Measurements from ENCODE around the gene PAX5.
"Not testable (repeated sequence)": the region's sequence is repeated elsewhere in the genome, so short reads cannot be mapped to it uniquely, and the experiment has no call there.

Gene PAX5

GRCh38 chr9:37033682-37034304 is at the start of gene PAX5:
PAX5 (minus strand) TSS chr9:37034268; CDS start chr9:37034031, 237 bp downstream.
- no peak for FAIRE-seq

DNA sequence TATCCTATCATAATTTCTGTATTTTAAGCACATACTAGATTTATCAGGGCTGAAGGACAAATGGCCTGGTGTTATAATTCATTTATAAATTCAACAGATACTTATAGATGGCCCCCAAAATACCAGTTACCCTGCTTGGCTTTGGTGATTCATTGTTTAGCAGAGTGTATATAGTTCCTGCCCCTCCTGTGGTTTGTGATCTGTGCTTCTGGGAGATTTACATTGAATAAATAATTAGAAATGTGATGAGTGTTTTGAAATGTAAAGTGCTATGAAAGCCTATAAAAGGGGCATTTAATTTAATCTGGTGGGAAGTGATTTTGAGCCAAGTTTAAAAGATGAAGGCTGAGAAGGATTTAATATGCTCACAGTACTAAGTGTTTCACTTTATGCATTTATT is 49.6 kb upstream of the PAX5 start:
- FAIRE-seq = peak; percentile 60

More at GRCh38 chr9:37033682-37034304, at the start of gene PAX5:
- no peak for DNase-seq (ENCODE audit: insufficient read length, low spot score)

DNA sequence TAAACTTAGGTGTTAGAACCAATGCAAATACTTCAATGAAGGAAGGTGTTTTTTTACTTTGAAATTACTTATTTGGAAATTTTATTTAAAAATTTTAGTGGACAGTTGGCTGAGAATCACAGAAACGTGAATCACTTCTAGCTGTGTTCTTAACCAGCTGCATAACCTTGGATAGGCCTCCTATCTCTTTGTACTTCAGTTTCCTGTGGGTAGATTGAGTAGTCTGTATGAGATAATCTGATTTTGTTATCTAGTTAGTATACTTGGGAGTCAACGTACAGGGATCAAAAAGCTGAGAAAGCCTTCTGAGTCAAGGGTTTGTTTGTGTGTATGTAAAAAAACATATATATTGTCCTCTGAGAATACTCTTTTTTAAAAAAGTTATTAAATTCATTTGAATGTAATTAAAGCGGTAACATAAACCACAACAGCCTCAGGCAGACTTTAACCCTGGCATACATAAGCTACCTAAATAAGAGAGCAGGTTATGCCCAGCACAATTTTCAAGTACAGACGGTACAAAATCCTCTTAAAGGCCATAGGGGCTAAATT is 48.2 kb upstream of the PAX5 start:
- no peak for FAIRE-seq

More for the DNA sequence above, 49.6 kb upstream of the PAX5 start:
- DNase-seq (ENCODE audit: insufficient read length, low spot score) = no peak

GRCh38 chr9:37081507-37081906 is 47.4 kb upstream of the PAX5 start:
- DNase-seq (ENCODE audit: insufficient read length, low spot score); FAIRE-seq: not testable (repeated sequence)

More for the DNA sequence above, 48.2 kb upstream of the PAX5 start:
- DNase-seq (ENCODE audit: insufficient read length, low spot score) = no peak

GRCh38 chr9:37080165-37080628 is 46.1 kb upstream of the PAX5 start:
- FAIRE-seq; DNase-seq (ENCODE audit: insufficient read length, low spot score): not testable (repeated sequence)

DNA sequence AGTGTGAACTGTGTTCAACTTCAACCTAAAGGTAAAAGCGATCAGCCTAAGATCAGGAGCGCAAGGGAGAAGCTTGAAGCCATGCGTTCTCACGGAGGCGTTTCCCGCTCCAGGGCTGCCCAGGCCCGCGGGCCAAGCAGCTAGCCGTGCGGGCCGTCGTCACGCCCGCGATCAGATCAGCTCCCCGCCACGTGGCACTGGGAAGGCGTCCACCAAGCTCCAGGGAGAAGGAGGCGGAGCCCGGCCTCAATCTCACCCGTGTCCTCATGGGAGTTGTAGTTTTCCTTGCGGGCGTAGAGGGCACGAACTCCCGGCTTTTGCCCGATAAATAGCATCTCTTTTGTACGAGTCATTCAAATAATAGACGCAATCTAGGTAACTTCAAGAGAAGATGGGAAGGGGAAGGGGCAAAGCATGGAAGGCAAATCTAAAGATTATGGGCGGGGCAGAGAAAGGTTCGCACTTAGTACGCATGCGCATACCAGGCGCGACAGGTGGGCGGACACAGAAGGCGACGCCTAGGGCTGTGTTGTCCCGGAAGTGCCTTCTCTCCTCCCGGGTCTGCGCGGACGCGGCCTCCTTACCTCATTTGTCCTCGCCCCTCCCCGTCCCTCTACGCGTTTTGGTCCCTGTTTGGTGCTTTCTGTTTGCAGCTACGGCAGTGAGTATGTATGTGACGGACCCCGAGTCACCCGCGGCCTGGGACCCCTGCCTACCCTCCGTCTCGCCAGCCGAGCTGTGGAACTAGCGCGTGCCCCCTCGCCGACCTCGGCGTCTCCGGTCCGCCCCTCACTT is 45.5 kb upstream of the PAX5 start:
- FAIRE-seq = peak; percentile 100
- DNase-seq (ENCODE audit: insufficient read length, low spot score) = peak; percentile 69

- not testable (repeated sequence) for DNase-seq (ENCODE audit: insufficient read length, low spot score)
- peak; percentile 98 for FAIRE-seq
These were observed 40.7 kb upstream of the PAX5 start for GRCh38 chr9:37074790-37075189.

DNA sequence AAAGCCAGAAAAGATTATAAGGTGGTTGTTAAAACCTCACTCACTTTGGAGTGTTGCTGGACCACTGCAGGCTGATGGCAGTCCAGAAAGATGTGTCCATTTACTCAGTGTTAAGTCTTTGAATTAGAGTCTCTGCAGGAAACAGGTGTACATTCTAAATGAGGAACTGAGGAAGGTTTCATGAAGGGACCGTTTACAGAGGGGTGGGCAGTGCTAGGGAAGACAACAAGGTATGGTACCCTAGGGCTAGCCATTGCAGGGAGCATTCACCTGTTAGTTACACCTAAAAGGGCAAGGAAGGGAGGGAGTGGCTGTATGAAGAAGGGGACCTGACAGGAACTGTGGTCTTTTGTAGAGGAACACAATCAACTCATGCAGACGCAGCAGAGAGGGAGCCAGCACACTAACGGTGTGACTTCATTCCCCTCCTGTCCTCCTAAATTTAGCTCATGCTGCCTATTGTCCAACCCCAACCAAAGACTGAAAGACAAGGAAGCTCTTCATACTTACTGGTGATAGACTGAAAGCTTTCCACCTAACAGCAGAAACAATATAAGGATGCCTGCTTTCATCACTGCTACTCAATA is 32.2 kb upstream of the PAX5 start:
- peak; percentile 19 for DNase-seq (ENCODE audit: insufficient read length, low spot score)
- peak; percentile 96 for FAIRE-seq

DNA sequence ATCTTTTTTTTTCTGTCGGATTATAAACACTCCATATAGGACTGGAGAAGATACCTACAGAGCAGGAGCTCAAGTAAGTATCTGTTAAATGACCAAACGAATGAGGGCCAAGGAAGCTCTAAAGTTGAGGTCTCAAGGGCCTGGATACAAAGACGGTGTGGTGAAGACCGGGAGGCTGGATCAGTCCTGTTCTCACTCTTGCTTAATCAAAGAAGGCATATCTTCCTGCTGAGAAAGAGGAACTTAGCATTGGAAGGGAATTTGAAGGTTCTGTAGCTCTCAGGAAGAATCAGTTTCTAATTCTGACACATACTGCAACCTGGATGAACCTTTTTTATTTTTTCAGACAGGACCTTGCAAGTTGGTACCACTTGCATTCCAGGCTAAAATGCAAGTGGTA is 28.3 kb upstream of the PAX5 start:
- DNase-seq (ENCODE audit: insufficient read length, low spot score) (no peak), FAIRE-seq (no peak)

GRCh38 chr9:37061768-37062167 is 27.7 kb upstream of the PAX5 start:
- peak; percentile 23 for FAIRE-seq

GRCh38 chr9:37060833-37061232 is 26.8 kb upstream of the PAX5 start:
- DNase-seq (ENCODE audit: insufficient read length, low spot score) (no peak), FAIRE-seq (no peak)

More at GRCh38 chr9:37061768-37062167, 27.7 kb upstream of the PAX5 start:
- DNase-seq (ENCODE audit: insufficient read length, low spot score) = no peak

DNA sequence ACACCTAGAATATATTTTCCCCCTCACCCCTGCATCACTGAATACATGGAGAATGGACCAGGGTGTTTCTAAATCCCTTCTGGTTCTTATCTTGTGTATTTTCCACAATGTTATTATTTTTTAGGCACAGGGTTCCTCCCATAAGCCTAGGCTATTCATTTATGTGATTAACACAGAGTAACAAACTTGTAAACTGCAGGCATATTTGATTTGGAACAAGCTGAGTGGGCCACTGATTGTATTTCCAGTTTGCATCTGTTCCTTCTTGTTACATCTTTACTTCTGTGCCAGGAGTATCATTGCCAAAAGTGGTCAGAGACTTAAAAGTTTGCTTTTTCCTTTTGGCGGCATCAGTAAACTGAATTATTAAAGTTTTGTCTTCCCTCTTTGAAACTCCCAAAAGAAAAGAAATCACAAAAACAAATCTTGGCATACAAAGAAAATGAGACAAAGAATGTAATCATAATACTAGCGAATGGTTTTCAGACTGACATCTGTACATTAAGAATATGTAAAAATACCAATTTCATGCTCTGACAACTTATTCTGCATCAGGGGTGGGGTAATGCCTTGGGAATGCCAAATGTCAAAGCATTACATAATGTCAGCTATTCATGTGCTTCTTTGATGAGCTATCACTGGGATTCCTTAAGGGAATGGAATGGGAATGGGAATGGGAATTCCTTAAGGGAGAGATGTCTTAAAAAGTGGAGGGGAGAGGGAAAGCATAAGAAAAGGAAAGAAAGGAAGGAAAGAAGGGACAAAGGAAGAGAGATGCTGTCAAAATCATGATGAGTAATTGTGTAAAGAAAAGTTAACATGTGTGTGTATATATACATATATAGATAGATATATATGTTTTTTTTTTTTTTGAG is 22.2 kb upstream of the PAX5 start:
- FAIRE-seq = no peak
- no peak for DNase-seq (ENCODE audit: insufficient read length, low spot score)

- not testable (repeated sequence) for DNase-seq (ENCODE audit: insufficient read length, low spot score); FAIRE-seq
These were observed 20.3 kb upstream of the PAX5 start for GRCh38 chr9:37054363-37054720.

- FAIRE-seq = no peak
- DNase-seq (ENCODE audit: insufficient read length, low spot score) = no peak
These were observed 19.8 kb upstream of the PAX5 start for GRCh38 chr9:37053684-37054362.

- DNase-seq (ENCODE audit: insufficient read length, low spot score) = no peak
- FAIRE-seq = no peak
These were observed 12.6 kb upstream of the PAX5 start for GRCh38 chr9:37046683-37047082.

DNA sequence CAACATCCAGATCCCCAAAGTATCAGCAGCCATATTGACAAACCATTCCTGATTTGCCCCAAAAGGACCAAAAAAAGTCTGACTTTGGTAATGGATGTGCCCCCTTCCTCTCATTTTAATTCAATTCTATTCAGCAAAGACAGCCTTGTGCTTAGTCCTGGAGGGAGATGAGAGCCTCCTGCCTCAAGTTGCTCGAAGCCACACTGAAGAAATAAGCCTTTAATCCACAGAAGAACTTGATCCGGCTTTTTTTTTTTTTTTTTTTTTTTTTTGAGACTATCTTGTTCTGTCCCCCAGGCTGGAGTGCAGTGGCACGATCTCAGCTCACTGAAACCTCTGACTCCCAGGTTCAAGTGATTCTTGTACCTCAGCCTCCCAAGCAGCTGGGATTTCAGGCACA is 8.4 kb upstream of the PAX5 start:
- DNase-seq (ENCODE audit: insufficient read length, low spot score) (no peak), FAIRE-seq (no peak)

DNA sequence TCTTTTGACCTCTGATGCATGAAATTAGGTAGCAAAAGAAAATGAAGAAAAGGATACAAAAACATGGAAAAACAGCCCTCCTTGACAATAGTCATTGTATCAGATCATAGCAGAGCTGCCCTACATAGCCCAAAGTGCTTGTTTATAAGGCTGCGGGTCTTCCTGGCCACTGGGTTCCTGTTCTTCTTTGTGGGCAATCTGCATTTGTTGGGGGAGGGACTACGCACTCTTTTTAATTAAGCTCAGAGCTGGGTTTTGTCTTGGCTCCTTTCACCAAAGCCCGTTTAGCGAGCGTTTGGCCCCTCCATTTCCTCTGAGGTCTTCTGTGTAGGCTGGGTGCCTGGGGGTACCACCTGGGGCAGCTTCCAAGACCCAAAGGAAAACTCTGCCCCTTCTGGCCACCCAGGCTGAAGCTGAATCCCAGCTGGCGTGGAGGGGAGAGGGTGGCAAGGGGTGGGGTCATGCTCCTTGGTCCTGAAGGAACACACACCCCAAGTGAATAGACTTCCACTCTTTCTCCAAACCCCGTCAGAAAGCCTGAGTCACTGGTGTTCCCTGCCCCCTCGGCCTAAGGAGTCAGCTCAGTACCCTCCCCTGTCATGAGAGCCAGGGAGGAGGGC is 6.5 kb upstream of the PAX5 start:
- FAIRE-seq (no peak), DNase-seq (ENCODE audit: insufficient read length, low spot score) (no peak)

- peak; percentile 35 for FAIRE-seq
- no peak for DNase-seq (ENCODE audit: insufficient read length, low spot score)
These were observed 4.9 kb upstream of the PAX5 start for GRCh38 chr9:37038943-37039464.

GRCh38 chr9:37038302-37038942 is 4.4 kb upstream of the PAX5 start:
- peak; percentile 91 for FAIRE-seq
- DNase-seq (ENCODE audit: insufficient read length, low spot score) = no peak

Data from GM19239 (cell line).